ENCODE data around the gene CHN2. TPM values are rescaled to one million over a fixed set of nuclear protein-coding genes. Genes with fewer than 3 reads are reported as not detected.
"Not testable (repeated sequence)": the region's sequence is repeated elsewhere in the genome, so short reads cannot be mapped to it uniquely, and the experiment has no call there.

The CHN2 gene
- total and polyA plus RNA-seq, 2 donors (not counting 1 experiment from before 2014, with no cell fraction given): 0.86 to 1.4 TPM

GRCh38 chr7:29262191-29262917 is 67.8 kb downstream of the CHN2 start:
- POLR2A ChIA-PET: no interaction called here
- no peak overlapping the region for H3K4me2 ChIP-seq (replicated peaks; ENCODE audit: low read depth, low read length, poor library complexity, severe bottlenecking)
- no peak overlapping the region for H3K4me3 Mint-ChIP-seq
- no peak overlapping the region for H3K4me3 ChIP-seq (ENCODE audit: control extremely low read depth in 1 of 5, extremely low read depth in 1 of 5, insufficient read depth in 1 of 5, low read depth in 2 of 5, low read length in 4 of 5)
- H2AFZ ChIP-seq (ENCODE audit: insufficient read depth, low read depth, low read length, poor library complexity, severe bottlenecking): no peak overlapping the region
- no peaks in the 10 kb centered on the region for H3K27me3 Mint-ChIP-seq
- H3K4me1 ChIP-seq (ENCODE audit: control insufficient read depth in 2 of 2, insufficient read depth in 2 of 2, low read length in 2 of 2): no peaks in the 10 kb centered on the region
- H3K27ac ChIP-seq (ENCODE audit: low read length in 2 of 2): no peak overlapping the region
- no peaks in the 10 kb centered on the region for H4K20me1 ChIP-seq (ENCODE audit: control insufficient read depth, insufficient read depth, low read length, poor library complexity, severe bottlenecking)
- H3K79me2 ChIP-seq (ENCODE audit: control insufficient read depth, insufficient read depth, low read length): no peaks in the 10 kb centered on the region
- no CpG with 5 or more reads among the region's 2 CpGs for WGBS (ENCODE audit: insufficient coverage)
- ATAC-seq (ENCODE audit: low read depth): no peak
- CTCF ChIA-PET: no interaction called here
- peaks cover 0 to 9% (median 0%) of the 10 kb centered on the region in 3 donors for H3K9me3 ChIP-seq (ENCODE audit: control extremely low read depth in 1 of 3, control insufficient read depth in 2 of 3, insufficient read depth in 1 of 3, low read length in 2 of 3)
- H3K9ac ChIP-seq (ENCODE audit: low read length): no peak overlapping the region
- peaks cover 3% of the 10 kb centered on the region for H3K9me3 Mint-ChIP-seq (ENCODE audit: insufficient read depth)
- H3K4me1 Mint-ChIP-seq: no peaks in the 10 kb centered on the region
- intact Hi-C loops (cut with micrococcal nuclease): no loop called here
- H3K27ac Mint-ChIP-seq: no peak overlapping the region
- H3K27me3 ChIP-seq (replicated peaks in 1 of 4; ENCODE audit: control extremely low read depth in 1 of 4, control insufficient read depth in 3 of 4, insufficient read depth in 4 of 4, low read length in 3 of 4): no peaks in the 10 kb centered on the region
- TF ChIP-seq, protein P1, sequence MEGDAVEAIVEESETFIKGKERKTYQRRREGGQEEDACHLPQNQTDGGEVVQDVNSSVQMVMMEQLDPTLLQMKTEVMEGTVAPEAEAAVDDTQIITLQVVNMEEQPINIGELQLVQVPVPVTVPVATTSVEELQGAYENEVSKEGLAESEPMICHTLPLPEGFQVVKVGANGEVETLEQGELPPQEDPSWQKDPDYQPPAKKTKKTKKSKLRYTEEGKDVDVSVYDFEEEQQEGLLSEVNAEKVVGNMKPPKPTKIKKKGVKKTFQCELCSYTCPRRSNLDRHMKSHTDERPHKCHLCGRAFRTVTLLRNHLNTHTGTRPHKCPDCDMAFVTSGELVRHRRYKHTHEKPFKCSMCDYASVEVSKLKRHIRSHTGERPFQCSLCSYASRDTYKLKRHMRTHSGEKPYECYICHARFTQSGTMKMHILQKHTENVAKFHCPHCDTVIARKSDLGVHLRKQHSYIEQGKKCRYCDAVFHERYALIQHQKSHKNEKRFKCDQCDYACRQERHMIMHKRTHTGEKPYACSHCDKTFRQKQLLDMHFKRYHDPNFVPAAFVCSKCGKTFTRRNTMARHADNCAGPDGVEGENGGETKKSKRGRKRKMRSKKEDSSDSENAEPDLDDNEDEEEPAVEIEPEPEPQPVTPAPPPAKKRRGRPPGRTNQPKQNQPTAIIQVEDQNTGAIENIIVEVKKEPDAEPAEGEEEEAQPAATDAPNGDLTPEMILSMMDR (IDR thresholded peaks at IDR 0.05): no peak
- no peak for TF ChIP-seq EZH2 (IDR thresholded peaks at IDR 0.05; ENCODE audit: borderline replicate concordance, insufficient read depth, low read depth, low read length, poor library complexity, severe bottlenecking)
- no peak for DNase-seq
- no peaks in the 10 kb centered on the region for H3K36me3 ChIP-seq (replicated peaks in 1 of 2; ENCODE audit: control extremely low read depth in 1 of 2, control insufficient read depth in 1 of 2, extremely low read depth in 1 of 2, insufficient read depth in 2 of 2, low read length in 1 of 2)

GRCh38 chr7:29263601-29264207 is 69.1 kb downstream of the CHN2 start:
- ATAC-seq (ENCODE audit: low read depth); intact Hi-C loops (cut with micrococcal nuclease); DNase-seq: not testable (repeated sequence)

More at GRCh38 chr7:29263601-29264207, 69.1 kb downstream of the CHN2 start:
- H3K79me2 ChIP-seq (ENCODE audit: control insufficient read depth, insufficient read depth, low read length); H3K9me3 ChIP-seq (ENCODE audit: control extremely low read depth in 1 of 3, control insufficient read depth in 2 of 3, insufficient read depth in 1 of 3, low read length in 2 of 3); H3K4me3 ChIP-seq (ENCODE audit: control extremely low read depth in 1 of 5, extremely low read depth in 1 of 5, insufficient read depth in 1 of 5, low read depth in 2 of 5, low read length in 4 of 5); H3K9ac ChIP-seq (ENCODE audit: low read length); H4K20me1 ChIP-seq (ENCODE audit: control insufficient read depth, insufficient read depth, low read length, poor library complexity, severe bottlenecking); H3K36me3 ChIP-seq (replicated peaks in 1 of 2; ENCODE audit: control extremely low read depth in 1 of 2, control insufficient read depth in 1 of 2, extremely low read depth in 1 of 2, insufficient read depth in 2 of 2, low read length in 1 of 2); H3K4me1 ChIP-seq (ENCODE audit: control insufficient read depth in 2 of 2, insufficient read depth in 2 of 2, low read length in 2 of 2); H2AFZ ChIP-seq (ENCODE audit: insufficient read depth, low read depth, low read length, poor library complexity, severe bottlenecking); H3K27me3 Mint-ChIP-seq; H3K4me2 ChIP-seq (replicated peaks; ENCODE audit: low read depth, low read length, poor library complexity, severe bottlenecking); H3K4me1 Mint-ChIP-seq; H3K9me3 Mint-ChIP-seq (ENCODE audit: insufficient read depth); POLR2A ChIA-PET; H3K4me3 Mint-ChIP-seq; CTCF ChIA-PET; H3K27ac ChIP-seq (ENCODE audit: low read length in 2 of 2); H3K27ac Mint-ChIP-seq; H3K27me3 ChIP-seq (replicated peaks in 1 of 4; ENCODE audit: control extremely low read depth in 1 of 4, control insufficient read depth in 3 of 4, insufficient read depth in 4 of 4, low read length in 3 of 4): not testable (repeated sequence)
- over 99% methylated on average over 35 of the region's 44 CpGs for WGBS (ENCODE audit: insufficient coverage)

Measured in B cell (primary cell).